Peyer's patch (tissue), 4 donors: ENCODE results near the gene TMEM17.
A peak's percentile ranks its signal among the peaks of the same experiment; 100 is the strongest.

Experiments used
- CTCF ChIP-seq, 6 experiments: fragments of 450-650 bp in 4 of 6; fragments of 200-600 bp in 2 of 6; sonication (generic) in 1 of 6; IDR thresholded peaks; one replicate each; pipeline ENCODE4 v1.5.1; 2017 to 2019; ENCODE audit warnings: antibody characterized with exemption in 6 of 6, mild to moderate bottlenecking in 3 of 6, moderate library complexity in 1 of 6
- POLR2A ChIP-seq, 2 donors: fragments of 450-650 bp; IDR thresholded peaks; one replicate each; pipeline ENCODE4 v1.5.1; 2017; ENCODE audit warnings: antibody characterized with exemption in 2 of 2, mild to moderate bottlenecking in 2 of 2, moderate library complexity in 2 of 2

DNA sequence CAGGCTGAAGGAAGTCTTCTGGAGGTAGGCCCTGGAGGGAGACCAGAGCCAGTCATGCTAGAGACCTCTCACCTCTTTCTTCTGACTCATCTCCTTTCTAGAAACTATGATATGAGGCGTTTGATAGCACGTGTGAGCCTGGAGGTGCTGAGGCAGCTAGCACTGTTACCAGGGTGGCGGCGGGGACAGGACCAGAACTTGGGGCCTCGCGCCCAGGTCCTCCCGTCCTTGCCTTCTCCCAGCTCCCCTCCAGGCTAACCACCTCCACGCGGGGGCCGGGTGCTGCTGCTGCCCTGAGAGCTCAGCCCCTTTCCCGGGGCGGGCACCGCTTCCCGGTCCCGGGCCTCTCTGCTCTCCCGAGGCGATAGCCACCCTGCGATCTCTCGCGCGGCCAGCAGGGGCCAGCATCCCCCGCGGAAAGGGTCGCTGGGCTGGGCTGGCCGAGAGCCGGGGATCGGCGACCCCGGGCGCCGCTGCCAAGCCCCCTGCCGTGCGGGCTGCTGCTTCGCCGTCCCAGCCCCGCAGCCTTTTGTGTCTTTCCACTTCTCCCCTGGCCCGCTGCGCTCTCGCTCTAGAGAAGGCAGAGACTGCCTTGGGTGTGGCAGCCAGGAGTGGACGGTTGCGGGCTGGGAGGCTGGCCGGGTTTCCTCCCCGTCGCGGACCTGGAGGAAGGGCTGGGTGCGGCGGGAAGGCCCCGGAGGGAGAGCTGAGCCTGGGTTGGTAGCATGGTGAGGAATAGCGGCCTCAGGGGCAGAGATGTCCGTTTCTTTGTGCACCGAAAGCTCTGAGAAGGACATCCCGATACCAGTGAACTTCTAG lies 49.1 kb downstream of the TMEM17 start:
- TF ChIP-seq POLR2A (IDR thresholded peaks at IDR 0.05) (peak in 1 of 2 donors; percentile 18), CTCF (IDR thresholded peaks at IDR 0.05) (peak; percentile 76 to 99 (median 94))
